Urinary bladder (tissue), 4 donors: ENCODE measurements around the gene PCSK5. TPM values are rescaled to one million over a fixed set of nuclear protein-coding genes. Genes with fewer than 3 reads are reported as not detected.

Source experiments
- DNase-seq: peaks from one replicate; pipeline ENCODE4 v3.0.0-alpha.2; 2015; ENCODE audit errors: extremely low spot score
- H3K27ac ChIP-seq: one replicate; pipeline ENCODE4 v1.5.1; 2013; ENCODE audit warnings: low read depth, mild to moderate bottlenecking, moderate library complexity
- H3K36me3 ChIP-seq: one replicate; pipeline ENCODE4 v1.6.1; 2013; ENCODE audit warnings: mild to moderate bottlenecking, moderate library complexity; ENCODE audit not compliant: insufficient read depth
- H3K4me1 ChIP-seq: one replicate; pipeline ENCODE4 v1.6.1; 2013; ENCODE audit warnings: mild to moderate bottlenecking, moderate library complexity; ENCODE audit not compliant: insufficient read depth
- H3K4me3 ChIP-seq: one replicate; pipeline ENCODE4 v1.5.1; 2013; ENCODE audit warnings: low read depth, low read length
- WGBS: extraction: QIAGEN DNeasy Blood & Tissue Kit; methylation state at CpG from one replicate; pipeline ENCODE4 v1.1.7; 2013; 5-methylcytosine and 5-hydroxymethylcytosine counted together
- polyA plus RNA-seq: library from polyadenylated mRNA; stranded (reverse); fragments of 200-250 nt; gene quantifications from one replicate; pipeline ENCODE4 v1.2.3, GENCODE V29; 2013
- total RNA-seq: library from RNA; depleted of rRNA; stranded (reverse); fragments of >200 nt; gene quantifications from one replicate; pipeline ENCODE4 v1.2.3, GENCODE V29; 2014
- donor health status: healthy with polysubstance abuse.
- donor health status: healthy.

PCSK5 gene
- total and polyA plus RNA-seq, 2 donors = 6.1 to 25.4 TPM

- H3K4me1 ChIP-seq = peaks cover 2% of the 10 kb centered on the region
- H3K36me3 ChIP-seq = peaks cover 2% of the 10 kb centered on the region
- no peak overlapping the region for H3K27ac ChIP-seq
- H3K4me3 ChIP-seq = no peak overlapping the region
- 77% methylated on average over 5 of the region's 5 CpGs for WGBS
- DNase-seq = no peak
Measured at GRCh38 chr9:76181020-76181641, 290.7 kb downstream of the PCSK5 start.

- H3K36me3 ChIP-seq = peaks cover 2% of the 10 kb centered on the region
- no peak for DNase-seq
- H3K4me1 ChIP-seq = peaks cover 4% of the 10 kb centered on the region
- WGBS = 96% methylated on average over 5 of the region's 5 CpGs
- H3K27ac ChIP-seq = no peak overlapping the region
- no peak overlapping the region for H3K4me3 ChIP-seq
Measured at GRCh38 chr9:76181781-76182180, 291.3 kb downstream of the PCSK5 start.

- Histone ChIP-seq H3K4me1 (peaks cover 4% of the 10 kb centered on the region), H3K27ac (no peak overlapping the region), H3K36me3 (peaks cover 2% of the 10 kb centered on the region), H3K4me3 (no peak overlapping the region)
- no peak for DNase-seq
- WGBS = 92% methylated on average over 1 of the region's 1 CpG
Measured at GRCh38 chr9:76185432-76185831, 295.0 kb downstream of the PCSK5 start.

- H3K36me3 ChIP-seq = no peaks in the 10 kb centered on the region
- H3K4me1 ChIP-seq = peaks cover 1% of the 10 kb centered on the region
- no peak overlapping the region for H3K27ac ChIP-seq
- H3K4me3 ChIP-seq = no peak overlapping the region
- WGBS = 87% methylated on average over 11 of the region's 11 CpGs
- no peak for DNase-seq
Measured at GRCh38 chr9:76188286-76188685, 297.8 kb downstream of the PCSK5 start.

DNA sequence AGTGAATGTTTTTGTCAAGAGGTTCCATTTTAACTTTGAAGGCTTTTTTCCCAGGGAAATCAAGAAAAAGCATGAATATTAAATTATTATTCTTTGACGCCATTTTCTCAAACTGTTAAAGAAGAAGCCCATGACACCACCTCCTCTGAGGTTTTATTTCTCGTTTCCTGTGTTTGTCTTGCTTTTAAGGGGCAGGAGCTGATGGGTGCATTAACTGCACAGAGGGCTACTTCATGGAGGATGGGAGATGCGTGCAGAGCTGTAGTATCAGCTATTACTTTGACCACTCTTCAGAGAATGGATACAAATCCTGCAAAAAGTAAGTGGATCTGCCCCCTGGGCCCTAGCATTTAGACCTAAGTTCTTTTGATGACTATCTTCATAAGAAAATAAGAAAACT, 298.4 kb downstream of the PCSK5 start:
- Histone ChIP-seq H3K4me3 (no peak overlapping the region), H3K36me3 (no peaks in the 10 kb centered on the region), H3K27ac (no peak overlapping the region), H3K4me1 (peaks cover 1% of the 10 kb centered on the region)
- DNase-seq = no peak
- WGBS = 94% methylated on average over 3 of the region's 3 CpGs

DNA sequence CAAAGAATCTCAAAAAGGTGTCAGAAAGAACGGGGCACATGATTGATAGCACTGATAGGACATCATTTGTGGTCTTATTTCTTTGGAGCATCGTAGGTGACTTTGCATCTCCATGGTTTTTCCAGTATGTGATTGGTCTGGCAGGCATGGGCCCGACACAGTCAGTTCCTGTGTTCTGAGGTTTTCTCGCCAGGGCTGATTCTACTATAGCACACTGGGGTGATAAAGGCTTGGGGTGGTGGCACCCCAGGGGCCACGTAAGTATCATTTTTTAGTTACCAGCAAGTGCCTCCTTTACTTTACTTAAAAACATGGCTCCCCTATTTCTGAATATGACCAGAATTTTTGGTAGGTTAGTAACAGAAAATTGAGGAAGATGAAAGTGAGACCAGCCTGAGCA, 301.0 kb downstream of the PCSK5 start:
- 97% methylated on average over 5 of the region's 5 CpGs for WGBS
- no peaks in the 10 kb centered on the region for H3K36me3 ChIP-seq

DNA sequence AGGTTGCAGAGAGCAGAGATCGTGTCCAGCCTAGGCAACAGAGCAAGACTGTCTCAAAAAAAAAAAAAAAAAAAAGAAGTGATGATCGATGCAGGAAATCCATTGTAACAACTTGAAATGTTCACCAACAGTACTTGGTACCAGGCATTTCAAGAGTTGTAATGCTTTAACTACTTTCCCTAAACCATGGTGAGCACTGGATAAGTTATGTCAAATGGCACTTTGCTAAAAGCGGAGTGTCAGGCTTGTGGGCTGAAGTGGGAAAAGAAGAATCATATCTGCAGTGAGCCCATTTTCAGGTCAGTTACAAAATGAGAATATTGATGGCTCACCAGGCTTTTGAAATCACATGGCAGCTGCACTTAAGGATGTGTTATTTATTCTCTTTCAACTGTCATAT, 301.5 kb downstream of the PCSK5 start:
- Histone ChIP-seq H3K27ac (no peak overlapping the region), H3K4me1 (no peaks in the 10 kb centered on the region), H3K4me3 (no peak overlapping the region), H3K36me3 (no peaks in the 10 kb centered on the region)
- 98% methylated on average over 3 of the region's 3 CpGs for WGBS
- no peak for DNase-seq

More for the DNA sequence above, 301.0 kb downstream of the PCSK5 start:
- Histone ChIP-seq H3K27ac (no peak overlapping the region), H3K4me3 (no peak overlapping the region), H3K4me1 (peaks cover 1% of the 10 kb centered on the region)
- no peak for DNase-seq

- Histone ChIP-seq H3K4me3 (no peak overlapping the region), H3K36me3 (no peaks in the 10 kb centered on the region), H3K27ac (no peak overlapping the region), H3K4me1 (no peaks in the 10 kb centered on the region)
- 91% methylated on average over 3 of the region's 3 CpGs for WGBS
- no peak for DNase-seq
Measured at GRCh38 chr9:76194896-76195295, 304.4 kb downstream of the PCSK5 start.

DNA sequence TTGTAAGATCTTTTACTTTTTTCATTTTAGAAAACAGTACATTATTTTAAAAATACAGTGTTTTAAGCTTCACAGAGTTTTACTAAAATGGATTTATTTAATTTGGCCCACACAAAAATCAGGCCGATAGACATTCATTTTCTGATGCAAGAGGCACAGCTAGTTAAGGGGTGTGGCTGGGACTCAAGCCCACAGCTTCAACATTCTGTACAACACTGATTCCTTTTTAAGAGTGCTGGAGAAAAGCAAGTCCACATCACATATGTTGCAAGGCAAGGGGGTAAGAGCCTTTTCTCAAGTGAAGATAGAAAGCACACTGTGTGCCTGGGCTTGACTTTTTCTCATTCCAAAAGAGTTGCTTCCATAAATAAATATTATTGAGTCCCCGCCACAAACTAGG, 307.9 kb downstream of the PCSK5 start:
- WGBS = 66% methylated on average over 2 of the region's 2 CpGs
- Histone ChIP-seq H3K4me3 (no peak overlapping the region), H3K27ac (no peak overlapping the region), H3K4me1 (no peaks in the 10 kb centered on the region), H3K36me3 (no peaks in the 10 kb centered on the region)
- DNase-seq = no peak

DNA sequence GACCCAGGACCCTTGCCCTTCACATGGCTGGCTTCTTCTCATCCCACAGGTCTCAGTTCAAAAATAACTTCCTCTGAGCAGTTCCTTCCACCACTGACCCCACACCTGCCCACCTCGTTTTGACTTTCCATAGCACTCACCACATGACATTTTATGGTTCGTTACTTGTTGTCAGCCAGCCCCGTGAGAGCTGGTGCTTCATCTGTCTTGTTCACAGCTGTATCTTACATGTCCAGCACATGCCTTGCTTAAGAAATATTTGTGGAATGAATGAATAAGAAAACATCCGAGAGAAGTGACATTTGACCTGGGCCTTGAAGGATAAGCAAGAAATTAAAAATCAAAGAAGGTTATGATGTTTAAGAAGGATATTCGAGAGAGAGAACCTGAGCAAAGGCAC, 309.8 kb downstream of the PCSK5 start:
- Histone ChIP-seq H3K4me1 (no peaks in the 10 kb centered on the region), H3K27ac (no peak overlapping the region), H3K36me3 (no peaks in the 10 kb centered on the region), H3K4me3 (no peak overlapping the region)
- no peak for DNase-seq
- WGBS = 79% methylated on average over 5 of the region's 5 CpGs

- no peaks in the 10 kb centered on the region for H3K4me1 ChIP-seq
- no peak overlapping the region for H3K27ac ChIP-seq
- H3K4me3 ChIP-seq = no peak overlapping the region
- no peak for DNase-seq
- 92% methylated on average over 4 of the region's 4 CpGs for WGBS
- no peaks in the 10 kb centered on the region for H3K36me3 ChIP-seq
Measured at GRCh38 chr9:76200745-76201144, 310.3 kb downstream of the PCSK5 start.

DNA sequence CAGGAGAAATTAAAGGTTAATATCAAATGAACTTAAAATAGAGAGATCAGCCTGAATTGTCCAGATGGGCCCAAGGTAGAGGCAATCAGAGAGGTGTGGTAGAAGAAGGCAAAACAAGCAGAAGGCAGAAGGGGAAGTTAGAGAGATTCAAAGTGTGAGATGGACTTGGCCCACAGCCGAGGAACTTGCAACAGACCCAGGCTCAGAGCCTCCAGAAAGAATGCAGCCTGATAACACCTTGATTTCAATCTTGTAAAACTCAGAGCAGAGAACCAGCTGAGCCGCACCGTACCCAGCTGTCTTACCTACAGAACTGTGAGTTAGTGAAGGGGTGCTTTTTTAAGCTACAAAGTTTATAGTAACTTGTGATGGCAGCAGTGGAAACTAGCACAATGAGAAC, 312.9 kb downstream of the PCSK5 start:
- WGBS = 37% methylated on average over 3 of the region's 3 CpGs

DNA sequence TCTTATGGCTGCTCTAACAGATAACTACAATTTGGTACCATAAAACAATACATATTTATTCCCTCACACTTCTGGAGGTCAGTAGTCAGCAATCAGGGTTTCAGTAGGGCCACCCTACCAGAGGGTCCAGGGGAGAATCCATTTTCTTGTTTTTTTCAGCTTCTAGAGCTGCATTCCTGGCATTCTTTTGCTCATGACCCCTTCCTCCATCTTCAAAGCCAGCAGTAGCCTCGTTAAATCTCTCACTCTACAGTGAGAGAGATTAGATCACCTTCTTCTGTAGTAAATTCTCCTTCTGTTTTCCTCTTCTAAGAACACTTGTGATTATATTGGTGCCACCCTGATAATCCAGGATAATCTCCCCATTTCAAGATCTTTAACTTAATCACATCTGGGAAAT, 316.3 kb downstream of the PCSK5 start:
- DNase-seq = no peak
- H3K27ac ChIP-seq = no peak overlapping the region
- WGBS = 49% methylated on average over 1 of the region's 1 CpG
- no peak overlapping the region for H3K4me3 ChIP-seq
- no peaks in the 10 kb centered on the region for H3K36me3 ChIP-seq
- H3K4me1 ChIP-seq = no peaks in the 10 kb centered on the region

More for the DNA sequence above, 312.9 kb downstream of the PCSK5 start:
- no peak overlapping the region for H3K4me3 ChIP-seq
- H3K27ac ChIP-seq = no peak overlapping the region
- DNase-seq = peak; percentile 8
- no peaks in the 10 kb centered on the region for H3K36me3 ChIP-seq
- H3K4me1 ChIP-seq = no peaks in the 10 kb centered on the region

GRCh38 chr9:76213751-76214150, 323.3 kb downstream of the PCSK5 start:
- 96% methylated on average over 3 of the region's 3 CpGs for WGBS
- Histone ChIP-seq H3K4me1 (no peaks in the 10 kb centered on the region), H3K4me3 (no peak overlapping the region), H3K27ac (no peak overlapping the region), H3K36me3 (no peaks in the 10 kb centered on the region)
- no peak for DNase-seq

DNA sequence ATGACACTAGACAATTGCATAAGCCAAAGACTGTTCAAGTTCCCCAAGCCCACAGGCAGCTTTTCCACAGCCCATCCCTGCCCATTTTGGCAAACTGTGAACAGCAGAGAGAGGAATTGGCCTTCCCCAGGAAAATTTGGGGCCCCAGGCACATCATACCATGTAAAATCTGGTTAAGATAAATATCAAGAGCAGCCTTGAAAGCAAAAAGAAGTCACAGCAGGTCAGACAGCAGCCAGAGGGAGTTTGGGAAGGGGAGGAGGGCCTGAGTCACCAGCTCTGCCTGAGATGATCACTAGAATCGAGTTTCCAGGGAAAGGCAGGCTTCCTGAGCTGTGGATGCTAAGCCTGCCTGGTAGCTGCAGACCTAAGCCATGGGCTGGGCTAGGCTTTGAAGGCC, 324.6 kb downstream of the PCSK5 start:
- no peak overlapping the region for H3K4me3 ChIP-seq
- H3K36me3 ChIP-seq = no peaks in the 10 kb centered on the region
- no peak for DNase-seq
- WGBS = 21% methylated on average over 1 of the region's 1 CpG
- no peaks in the 10 kb centered on the region for H3K4me1 ChIP-seq
- H3K27ac ChIP-seq = no peak overlapping the region
